Measurements from ENCODE around the gene CD302. TPM values are rescaled to one million over a fixed set of nuclear protein-coding genes. Genes with fewer than 3 reads are reported as not detected.

The CD302 gene
- total RNA-seq (ENCODE audit: unreplicated experiment): not detected
- long read RNA-seq: 0 reads

GRCh38 chr2:159797543-159798375 lies at the start of gene CD302:
CD302 (minus strand) TSS chr2:159798208; CDS start chr2:159798198, 10 bp downstream.
- DNase-seq: peak; percentile 65
- H3K27me3 Mint-ChIP-seq (ENCODE audit: unreplicated experiment): peaks cover 4% of the 10 kb centered on the region
- H3K27ac Mint-ChIP-seq (ENCODE audit: unreplicated experiment): no peak within 1 kb of the TSS
- peak within 1 kb of the TSS; percentile 77 for H3K4me3 Mint-ChIP-seq (ENCODE audit: unreplicated experiment)
- H3K4me1 Mint-ChIP-seq (ENCODE audit: low read depth, unreplicated experiment): no peaks in the 10 kb centered on the region
- TF ChIP-seq CTCF (IDR thresholded peaks at IDR 0.05; ENCODE audit: partially characterized antibody, unreplicated experiment): no peak
- H3K36me3 Mint-ChIP-seq (ENCODE audit: unreplicated experiment): no peaks in the 10 kb centered on the region
- H3K9me3 Mint-ChIP-seq (ENCODE audit: unreplicated experiment): peaks cover 1% of the 10 kb centered on the region

- Mint-ChIP-seq H3K27me3 (ENCODE audit: unreplicated experiment) (no peaks in the 10 kb centered on the region), H3K9me3 (ENCODE audit: unreplicated experiment) (no peaks in the 10 kb centered on the region)
- no peak for DNase-seq
Measured at GRCh38 chr2:159846564-159846963, 48.6 kb upstream of the CD302 start.

GRCh38 chr2:159840616-159841015 lies 42.6 kb upstream of the CD302 start:
- Mint-ChIP-seq H3K9me3 (ENCODE audit: unreplicated experiment) (no peaks in the 10 kb centered on the region), H3K27me3 (ENCODE audit: unreplicated experiment) (no peaks in the 10 kb centered on the region), H3K4me1 (ENCODE audit: low read depth, unreplicated experiment) (no peaks in the 10 kb centered on the region), H3K27ac (ENCODE audit: unreplicated experiment) (no peak overlapping the region), H3K36me3 (ENCODE audit: unreplicated experiment) (no peaks in the 10 kb centered on the region), H3K4me3 (ENCODE audit: unreplicated experiment) (no peak overlapping the region)
- no peak for TF ChIP-seq CTCF (IDR thresholded peaks at IDR 0.05; ENCODE audit: partially characterized antibody, unreplicated experiment)
- DNase-seq: no peak

More at GRCh38 chr2:159846564-159846963, 48.6 kb upstream of the CD302 start:
- no peak for TF ChIP-seq CTCF (IDR thresholded peaks at IDR 0.05; ENCODE audit: partially characterized antibody, unreplicated experiment)
- H3K36me3 Mint-ChIP-seq (ENCODE audit: unreplicated experiment): no peaks in the 10 kb centered on the region
- no peak overlapping the region for H3K27ac Mint-ChIP-seq (ENCODE audit: unreplicated experiment)
- no peaks in the 10 kb centered on the region for H3K4me1 Mint-ChIP-seq (ENCODE audit: low read depth, unreplicated experiment)
- H3K4me3 Mint-ChIP-seq (ENCODE audit: unreplicated experiment): no peak overlapping the region

- no peak overlapping the region for H3K27ac Mint-ChIP-seq (ENCODE audit: unreplicated experiment)
- no peak for DNase-seq
- no peaks in the 10 kb centered on the region for H3K36me3 Mint-ChIP-seq (ENCODE audit: unreplicated experiment)
- H3K27me3 Mint-ChIP-seq (ENCODE audit: unreplicated experiment): peaks cover 2% of the 10 kb centered on the region
- H3K4me1 Mint-ChIP-seq (ENCODE audit: low read depth, unreplicated experiment): peaks cover 7% of the 10 kb centered on the region
- TF ChIP-seq CTCF (IDR thresholded peaks at IDR 0.05; ENCODE audit: partially characterized antibody, unreplicated experiment): no peak
- no peak overlapping the region for H3K4me3 Mint-ChIP-seq (ENCODE audit: unreplicated experiment)
- H3K9me3 Mint-ChIP-seq (ENCODE audit: unreplicated experiment): no peaks in the 10 kb centered on the region
Measured at GRCh38 chr2:159832858-159833257, 34.9 kb upstream of the CD302 start.

GRCh38 chr2:159832026-159832425 lies 34.0 kb upstream of the CD302 start:
- Mint-ChIP-seq H3K9me3 (ENCODE audit: unreplicated experiment) (no peaks in the 10 kb centered on the region), H3K36me3 (ENCODE audit: unreplicated experiment) (no peaks in the 10 kb centered on the region), H3K27me3 (ENCODE audit: unreplicated experiment) (peaks cover 2% of the 10 kb centered on the region), H3K4me1 (ENCODE audit: low read depth, unreplicated experiment) (peaks cover 7% of the 10 kb centered on the region), H3K4me3 (ENCODE audit: unreplicated experiment) (no peak overlapping the region), H3K27ac (ENCODE audit: unreplicated experiment) (no peak overlapping the region)
- DNase-seq: no peak
- no peak for TF ChIP-seq CTCF (IDR thresholded peaks at IDR 0.05; ENCODE audit: partially characterized antibody, unreplicated experiment)
